Colonic mucosa (tissue), 4 donors: ENCODE measurements around the gene DNMT3B. TPM values are rescaled to one million over a fixed set of nuclear protein-coding genes. Genes with fewer than 3 reads are reported as not detected.

Experiments used
- DNase-seq: peaks from one replicate; pipeline ENCODE4 v3.0.0-alpha.2; 2020
- H3K27ac ChIP-seq: fragments of 200-600 bp; one replicate; pipeline ENCODE4 v1.8.0; 2021
- H3K27me3 ChIP-seq: fragments of 200-600 bp; one replicate; pipeline ENCODE4 v1.8.0; 2021
- H3K36me3 ChIP-seq: fragments of 200-600 bp; one replicate; pipeline ENCODE4 v1.8.0; 2021
- H3K4me1 ChIP-seq: fragments of 200-600 bp; one replicate; pipeline ENCODE4 v1.8.0; 2021; ENCODE audit warnings: mild to moderate bottlenecking
- H3K4me3 ChIP-seq: fragments of 200-600 bp; one replicate; pipeline ENCODE4 v1.8.0; 2021
- H3K9ac ChIP-seq, 2 donors: one replicate each; pipeline ENCODE4 v1.7.0; 2013; ENCODE audit warnings: control low read depth in 2 of 2, low read depth in 2 of 2, low read length in 2 of 2
- H3K9me3 ChIP-seq: fragments of 200-600 bp; one replicate; pipeline ENCODE4 v1.8.0; 2021
- intact Hi-C: fragments of 100-400 bp; cut with DNase I; formaldehyde crosslinking; loops from one replicate; pipeline ENCODE4 v1.14.1; 2022
- total RNA-seq, 2 donors: library from RNA; stranded (reverse); fragmentation: NEBNext Ultra II Directional in 1 of 2; extraction: Animal tissue kit (Norgen Biotek cat#: 25700) in 1 of 2; gene quantifications; one replicate each; pipeline ENCODE4 v1.2.1, GENCODE V29; 2021
- TF ChIP-seq, protein P1 (sequence below): fragments of 200-600 bp; IDR thresholded peaks from one replicate; pipeline ENCODE4 v1.8.0; 2022; ENCODE audit warnings: antibody characterized with exemption, mild to moderate bottlenecking
- donor health status: healthy.
- donor health status: DM: no; HTN: no; CAD: no.
- donor health status: DM: no; HTN: no; CAD: no.

DNMT3B gene
- total RNA-seq, 2 donors from 2014 or later = 0.80 to 3.3 TPM

DNA sequence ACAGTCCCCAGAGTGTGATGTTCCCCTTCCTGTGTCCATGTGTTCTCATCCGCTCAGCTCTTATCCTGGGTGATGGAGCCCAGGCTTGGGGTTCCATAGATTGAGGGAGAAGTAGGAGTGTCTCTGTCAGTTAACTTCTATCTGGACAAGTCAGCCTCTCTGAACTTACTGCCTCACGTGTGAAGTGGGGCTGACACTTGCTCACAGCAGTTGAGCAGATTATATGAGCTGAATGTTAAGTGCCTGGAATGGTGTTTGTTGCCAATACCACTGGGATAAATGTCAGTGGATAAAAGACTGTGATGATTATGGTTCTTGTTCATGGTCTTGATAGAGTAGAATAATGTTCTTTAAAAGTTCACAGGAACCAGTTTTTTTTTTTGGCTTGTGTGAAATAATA, 79.4 kb downstream of the DNMT3B start:
- H3K36me3 ChIP-seq = peaks cover 2% of the 10 kb centered on the region
- no peaks in the 10 kb centered on the region for H3K4me1 ChIP-seq
- H3K27me3 ChIP-seq = no peaks in the 10 kb centered on the region
- no peak overlapping the region for H3K27ac ChIP-seq
- no peaks in the 10 kb centered on the region for H3K9me3 ChIP-seq
- DNase-seq = no peak
- TF ChIP-seq, protein P1, sequence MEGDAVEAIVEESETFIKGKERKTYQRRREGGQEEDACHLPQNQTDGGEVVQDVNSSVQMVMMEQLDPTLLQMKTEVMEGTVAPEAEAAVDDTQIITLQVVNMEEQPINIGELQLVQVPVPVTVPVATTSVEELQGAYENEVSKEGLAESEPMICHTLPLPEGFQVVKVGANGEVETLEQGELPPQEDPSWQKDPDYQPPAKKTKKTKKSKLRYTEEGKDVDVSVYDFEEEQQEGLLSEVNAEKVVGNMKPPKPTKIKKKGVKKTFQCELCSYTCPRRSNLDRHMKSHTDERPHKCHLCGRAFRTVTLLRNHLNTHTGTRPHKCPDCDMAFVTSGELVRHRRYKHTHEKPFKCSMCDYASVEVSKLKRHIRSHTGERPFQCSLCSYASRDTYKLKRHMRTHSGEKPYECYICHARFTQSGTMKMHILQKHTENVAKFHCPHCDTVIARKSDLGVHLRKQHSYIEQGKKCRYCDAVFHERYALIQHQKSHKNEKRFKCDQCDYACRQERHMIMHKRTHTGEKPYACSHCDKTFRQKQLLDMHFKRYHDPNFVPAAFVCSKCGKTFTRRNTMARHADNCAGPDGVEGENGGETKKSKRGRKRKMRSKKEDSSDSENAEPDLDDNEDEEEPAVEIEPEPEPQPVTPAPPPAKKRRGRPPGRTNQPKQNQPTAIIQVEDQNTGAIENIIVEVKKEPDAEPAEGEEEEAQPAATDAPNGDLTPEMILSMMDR = no peak
- H3K9ac ChIP-seq = no peak overlapping the region
- intact Hi-C loops = no loop called here
- no peak overlapping the region for H3K4me3 ChIP-seq

DNA sequence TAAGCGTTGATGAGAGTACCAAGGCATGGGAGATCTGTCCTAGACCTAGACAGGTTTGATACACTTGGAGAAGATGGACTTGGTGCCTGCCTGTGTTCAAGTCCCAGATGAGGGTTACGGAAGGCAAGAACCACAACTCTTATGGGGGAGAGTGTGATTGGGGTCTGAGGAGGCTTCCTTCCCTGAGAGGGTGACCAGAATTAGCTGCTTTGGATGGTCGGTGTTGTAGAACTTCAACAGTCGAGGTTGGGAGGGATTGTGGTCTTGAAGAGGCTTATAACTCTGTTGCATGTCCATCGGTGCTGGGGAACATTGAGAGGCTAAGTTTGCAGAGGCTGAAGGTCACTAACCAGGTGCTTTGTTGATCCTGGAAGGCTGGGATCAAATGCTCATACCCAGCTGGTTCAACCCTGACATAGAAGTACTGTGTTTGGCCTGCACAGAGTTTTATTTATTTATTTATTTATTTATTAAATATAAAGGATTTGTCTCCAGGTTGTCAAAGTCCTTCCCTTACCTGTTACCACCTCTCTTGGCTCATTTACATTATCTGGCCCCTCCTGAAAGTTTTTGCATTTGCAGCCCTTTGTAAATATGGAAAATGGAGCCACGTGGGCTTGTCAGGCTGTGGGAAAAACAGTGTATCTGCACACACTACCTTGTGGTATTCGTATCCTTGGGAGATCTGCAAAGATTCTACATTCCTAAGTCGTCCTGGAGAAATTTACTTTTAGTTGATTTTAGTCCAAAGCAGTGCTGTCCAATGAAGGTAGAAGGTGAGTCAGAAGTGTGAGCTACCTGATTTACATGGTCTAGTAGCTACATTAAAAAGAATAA, 80.7 kb downstream of the DNMT3B start:
- DNase-seq = no peak
- peaks cover 5% of the 10 kb centered on the region for H3K36me3 ChIP-seq
- no peak overlapping the region for H3K27ac ChIP-seq
- H3K4me3 ChIP-seq = no peak overlapping the region
- intact Hi-C loops = no loop called here
- TF ChIP-seq, protein P1 = no peak
- H3K27me3 ChIP-seq = no peaks in the 10 kb centered on the region
- no peaks in the 10 kb centered on the region for H3K4me1 ChIP-seq
- no peak overlapping the region for H3K9ac ChIP-seq
- no peaks in the 10 kb centered on the region for H3K9me3 ChIP-seq

DNA sequence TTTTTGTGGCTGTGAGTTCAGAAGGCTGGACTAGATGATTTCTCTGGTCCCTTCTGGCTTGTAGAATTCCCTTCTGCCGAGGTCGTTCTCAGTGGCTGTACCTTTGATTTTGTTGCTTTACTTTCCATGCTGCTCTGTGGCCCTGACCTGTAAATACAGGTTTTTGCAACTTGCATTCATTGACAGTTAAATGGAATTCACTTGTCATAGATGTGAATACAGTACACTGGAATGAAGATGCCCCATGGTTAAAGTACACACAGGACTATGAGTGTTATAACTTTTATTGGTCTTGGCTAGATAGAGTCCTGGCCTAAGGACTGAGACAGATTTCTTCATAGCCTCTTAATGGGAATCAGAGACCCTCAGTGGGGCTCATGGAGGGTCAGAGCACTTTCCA, 83.6 kb downstream of the DNMT3B start:
- no peaks in the 10 kb centered on the region for H3K9me3 ChIP-seq
- H3K36me3 ChIP-seq = peaks cover 5% of the 10 kb centered on the region
- no peak overlapping the region for H3K27ac ChIP-seq
- TF ChIP-seq, protein P1 = no peak
- intact Hi-C loops = no loop called here
- DNase-seq = no peak
- H3K4me3 ChIP-seq = no peak overlapping the region
- no peaks in the 10 kb centered on the region for H3K4me1 ChIP-seq
- H3K9ac ChIP-seq = no peak overlapping the region
- H3K27me3 ChIP-seq = no peaks in the 10 kb centered on the region

DNA sequence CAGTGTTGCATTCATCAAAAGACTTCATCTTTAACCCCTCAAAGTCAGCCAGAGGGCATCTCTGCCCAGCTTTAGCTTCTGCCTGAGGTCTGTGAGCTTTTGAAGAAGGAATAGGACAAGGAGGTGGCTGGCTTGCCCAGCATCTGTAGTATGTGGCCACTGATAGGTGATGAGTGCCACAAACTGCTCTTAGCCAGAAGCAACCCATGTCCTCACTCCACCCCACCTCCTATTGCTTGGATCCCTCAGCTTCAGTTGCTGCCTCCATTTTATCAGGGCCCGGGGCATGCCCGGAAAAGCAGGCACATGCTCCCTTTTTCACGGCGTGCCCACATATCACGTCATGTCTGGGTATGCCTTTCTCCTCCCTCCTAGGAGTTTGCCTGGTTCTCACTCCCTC, 84.7 kb downstream of the DNMT3B start:
- Histone ChIP-seq H3K9me3 (no peaks in the 10 kb centered on the region), H3K27ac (no peak overlapping the region), H3K4me3 (no peak overlapping the region), H3K27me3 (no peaks in the 10 kb centered on the region), H3K4me1 (no peaks in the 10 kb centered on the region), H3K36me3 (peaks cover 5% of the 10 kb centered on the region), H3K9ac (no peak overlapping the region)
- no peak for DNase-seq
- intact Hi-C loops = no loop called here
- TF ChIP-seq, protein P1 = no peak

DNA sequence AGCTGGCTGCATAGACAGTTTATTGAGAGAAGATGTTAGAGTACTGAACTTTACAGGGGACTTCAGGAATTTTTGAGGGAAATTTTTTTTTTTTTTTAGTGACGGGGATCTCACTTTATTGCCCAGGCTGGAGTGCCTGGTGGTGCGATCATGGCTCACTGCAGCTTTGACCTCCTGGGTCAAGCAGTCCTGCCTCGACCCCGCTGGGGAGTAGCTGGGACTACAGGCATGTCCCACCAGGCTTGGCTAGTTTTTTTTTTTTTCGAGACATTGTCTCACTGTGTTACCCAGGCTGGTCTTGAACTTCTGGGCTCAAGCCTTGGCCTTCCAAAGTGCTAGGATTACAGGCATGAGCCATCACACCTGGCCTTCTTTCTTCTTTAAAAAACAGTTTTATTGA, 85.8 kb downstream of the DNMT3B start:
- no peaks in the 10 kb centered on the region for H3K9me3 ChIP-seq
- no peak overlapping the region for H3K27ac ChIP-seq
- TF ChIP-seq, protein P1 = no peak
- H3K27me3 ChIP-seq = no peaks in the 10 kb centered on the region
- no peak for DNase-seq
- H3K36me3 ChIP-seq = peaks cover 5% of the 10 kb centered on the region
- intact Hi-C loops = no loop called here
- no peak overlapping the region for H3K9ac ChIP-seq
- H3K4me3 ChIP-seq = no peak overlapping the region
- no peaks in the 10 kb centered on the region for H3K4me1 ChIP-seq
